HG03571 (cell line): ENCODE measurements around the gene TMEM184B.
A peak's percentile ranks its signal among the peaks of the same experiment; 100 is the strongest.

Source experiments
- ATAC-seq: cut with Tn5 transposase; IDR thresholded peaks from one replicate; pipeline ENCODE4 v1.9.1; 2021; ENCODE audit not compliant: unreplicated experiment

Gene TMEM184B

DNA sequence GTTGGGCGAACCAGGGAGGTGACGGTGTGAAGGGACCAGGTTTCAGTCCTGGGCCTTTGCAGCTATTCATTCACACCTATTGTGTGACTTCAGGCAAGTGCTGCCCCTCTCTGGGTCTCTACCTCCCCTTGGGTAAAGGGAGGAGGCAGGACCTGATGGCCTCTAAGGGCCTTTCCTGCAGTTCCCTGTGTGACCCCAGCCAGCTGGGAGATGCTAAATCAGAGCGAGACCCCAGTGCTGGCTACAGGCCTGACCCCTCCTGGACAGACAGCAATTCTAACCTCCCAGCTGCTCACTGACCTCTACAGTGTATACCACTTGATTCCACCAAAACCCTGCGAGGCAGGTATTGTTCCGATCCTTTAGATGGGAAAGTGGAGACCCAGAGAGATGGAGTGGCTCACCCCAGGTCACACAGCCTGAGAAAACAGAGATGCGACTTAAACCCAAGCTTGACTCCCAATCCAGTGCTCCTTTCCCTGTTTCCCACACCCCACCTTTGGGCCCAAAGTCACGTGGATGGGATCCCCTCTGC, 64.8 kb downstream of the TMEM184B start:
- ATAC-seq = no peak

- ATAC-seq = no peak
Measured at GRCh38 chr22:38205261-38206128, 67.3 kb downstream of the TMEM184B start.

DNA sequence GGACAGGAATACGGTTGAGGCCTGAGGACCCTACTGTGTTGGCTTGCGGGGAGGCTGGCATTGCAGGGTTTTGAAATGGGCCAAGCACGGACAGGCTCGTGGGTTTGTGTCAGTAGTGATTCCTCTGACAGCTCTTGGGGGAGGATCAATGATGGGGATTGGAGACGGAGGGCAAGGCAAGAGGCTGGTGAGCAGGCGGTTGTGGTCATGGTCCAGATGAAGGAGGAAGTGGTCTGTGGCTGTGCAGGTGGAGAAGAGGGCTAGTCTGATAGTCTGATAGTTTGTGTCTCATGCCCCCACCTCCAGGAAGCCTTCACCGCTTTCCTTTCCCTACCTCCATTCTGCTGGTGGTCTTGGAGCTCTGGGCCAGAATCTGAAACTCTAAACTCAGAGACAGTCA, 68.0 kb downstream of the TMEM184B start:
- no peak for ATAC-seq

GRCh38 chr22:38203855-38204514, 68.8 kb downstream of the TMEM184B start:
- no peak for ATAC-seq

DNA sequence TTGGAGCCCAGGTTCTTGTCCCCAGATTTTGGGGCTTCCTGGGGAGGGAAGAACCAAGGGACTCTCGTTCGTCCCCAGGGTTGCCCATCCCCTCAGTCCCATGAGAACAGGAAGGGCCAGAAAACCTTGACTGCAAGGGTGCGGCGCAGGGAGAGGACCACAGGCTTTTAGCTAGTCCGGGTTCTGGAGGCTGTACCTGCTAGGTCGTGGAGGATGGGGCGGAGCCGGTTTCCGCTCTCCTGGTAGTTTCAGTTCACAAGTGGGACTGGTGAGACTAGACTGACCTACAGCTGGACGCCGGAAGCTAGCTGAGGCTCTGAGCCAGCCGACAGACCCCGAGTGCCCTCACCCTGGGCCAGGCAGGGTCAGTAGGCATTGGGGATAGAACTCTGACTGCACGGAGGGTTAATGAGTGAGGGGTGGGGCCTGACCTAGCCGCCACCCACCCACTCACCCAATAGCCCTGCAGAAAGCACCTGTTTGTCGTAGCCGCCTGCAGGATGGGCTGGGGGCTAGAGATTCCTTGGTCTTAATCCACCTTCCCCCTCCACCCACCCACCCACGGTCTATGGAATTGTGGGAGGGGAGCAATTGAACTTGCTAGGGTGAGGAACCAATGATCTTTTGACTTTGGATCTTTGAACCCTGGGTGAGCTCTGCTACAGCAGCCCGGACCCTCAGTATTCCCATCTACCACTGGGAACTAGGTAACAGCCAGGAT, 69.6 kb downstream of the TMEM184B start:
- no peak for ATAC-seq

- peak; percentile 22 for ATAC-seq
Measured at GRCh38 chr22:38202437-38203089, 70.2 kb downstream of the TMEM184B start.

GRCh38 chr22:38201711-38202436, 70.9 kb downstream of the TMEM184B start, which contains the start of gene MAFF:
Gene MAFF, plus strand, starts transcription at chr22:38201994. Its CDS starts 11,860 bp downstream, at chr22:38213854.
- ATAC-seq = peak; percentile 46

- ATAC-seq = peak; percentile 6
Measured at GRCh38 chr22:38201371-38201710, 71.5 kb downstream of the TMEM184B start.

DNA sequence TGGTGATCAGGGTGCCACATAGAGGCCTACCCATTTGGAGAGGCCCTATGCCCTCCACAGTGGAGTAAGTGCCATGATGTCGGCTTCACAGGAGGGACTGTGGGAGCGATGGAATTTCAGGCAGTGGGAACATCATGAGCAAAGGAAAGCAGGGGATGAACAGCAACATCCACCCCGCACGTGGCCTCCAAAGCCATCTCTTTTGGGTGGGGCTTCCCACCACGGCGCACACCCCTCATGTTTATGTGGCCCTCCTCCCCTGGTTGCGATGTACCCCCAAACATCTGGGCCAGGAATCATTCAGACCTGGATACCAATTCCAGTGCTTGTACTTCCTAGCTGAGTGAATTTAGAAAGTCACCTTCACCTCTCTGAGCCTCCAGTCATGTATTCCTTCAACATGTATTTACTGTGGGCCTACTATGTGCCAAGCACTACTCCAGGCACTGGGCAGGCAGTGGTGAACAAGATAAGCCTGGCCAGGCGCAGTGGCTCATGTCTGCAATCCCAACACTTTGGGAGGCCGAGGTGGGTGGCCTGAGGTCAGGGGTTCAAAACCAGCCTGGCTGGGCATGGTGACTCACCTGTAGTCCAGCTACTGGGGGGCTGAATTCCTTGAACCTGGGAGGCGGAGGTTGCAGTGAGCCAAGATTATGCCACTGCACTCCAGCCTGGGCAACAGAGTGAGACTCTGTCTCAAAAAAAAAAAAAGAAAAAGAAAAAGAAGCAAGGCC, 72.8 kb downstream of the TMEM184B start:
- no peak for ATAC-seq

DNA sequence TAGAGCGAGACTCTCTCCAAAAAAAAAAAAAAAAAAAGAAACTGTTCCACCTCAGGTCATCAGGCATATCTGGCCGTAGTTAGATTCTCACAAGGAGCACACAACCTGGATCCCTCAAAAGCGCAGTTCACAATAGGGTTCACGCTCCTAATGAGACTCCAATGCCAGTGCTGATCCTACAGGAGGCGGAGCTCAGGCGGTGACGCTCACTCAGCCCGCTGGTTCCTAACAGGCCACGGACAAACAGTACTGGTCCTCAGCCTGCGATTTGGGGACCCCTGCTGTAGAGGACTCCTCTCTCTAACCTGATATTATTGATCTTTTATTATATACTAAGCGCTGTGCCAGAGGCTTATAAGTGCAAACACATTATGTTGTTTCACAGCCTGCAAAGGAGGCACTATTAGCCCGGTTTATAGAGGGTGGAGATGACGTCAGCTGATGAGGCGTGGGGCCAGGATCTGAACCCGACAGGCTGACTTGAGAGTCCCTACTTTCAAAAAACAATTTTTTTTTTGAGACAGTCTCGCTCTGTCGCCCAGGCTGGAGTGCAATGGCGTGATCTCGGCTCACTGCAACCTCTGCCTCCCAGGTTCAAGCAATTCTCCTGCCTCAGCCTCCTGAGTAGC, 75.9 kb downstream of the TMEM184B start:
- ATAC-seq = no peak

GRCh38 chr22:38193580-38193979, 79.2 kb downstream of the TMEM184B start:
- no peak for ATAC-seq

DNA sequence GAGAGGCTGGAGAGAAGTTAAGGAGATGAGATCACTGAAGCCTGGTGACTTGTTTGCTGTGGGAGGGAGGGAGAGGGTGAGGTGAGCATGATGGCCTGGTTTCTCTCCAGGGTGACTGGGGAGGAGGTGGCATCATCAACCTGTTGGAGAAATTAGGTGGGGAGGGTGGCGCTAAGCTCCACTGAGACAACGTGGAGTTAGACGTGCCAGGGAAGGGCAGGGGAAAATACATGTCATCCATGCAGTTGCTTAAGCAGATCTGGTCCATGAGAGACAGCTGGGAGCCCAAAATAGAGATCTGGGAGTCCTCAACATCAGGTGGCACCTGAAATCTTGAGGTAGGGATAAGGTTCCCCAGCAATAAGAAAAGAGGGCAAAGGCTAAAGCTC, 80.3 kb downstream of the TMEM184B start:
- ATAC-seq = no peak

GRCh38 chr22:38191731-38192474, 80.9 kb downstream of the TMEM184B start:
- ATAC-seq = no peak

DNA sequence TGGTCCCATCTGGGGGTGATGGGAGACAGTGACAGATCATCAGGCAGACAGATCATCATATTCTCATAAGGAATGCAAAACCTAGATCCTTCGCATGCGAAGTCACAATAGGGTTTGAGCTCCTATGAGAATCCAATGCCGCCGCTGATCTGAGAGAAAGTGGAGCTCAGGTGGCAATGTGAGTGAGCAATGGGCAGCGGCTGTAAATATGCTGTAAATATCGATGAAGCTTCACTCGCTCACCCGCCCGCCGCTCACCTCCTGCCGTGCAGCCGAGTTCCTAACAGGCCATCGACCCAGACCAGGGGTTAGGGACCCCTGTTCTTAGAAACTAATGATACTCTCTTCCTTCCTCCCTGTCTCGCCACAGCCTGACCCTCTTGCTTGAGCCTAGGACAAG, 81.8 kb downstream of the TMEM184B start:
- no peak for ATAC-seq

DNA sequence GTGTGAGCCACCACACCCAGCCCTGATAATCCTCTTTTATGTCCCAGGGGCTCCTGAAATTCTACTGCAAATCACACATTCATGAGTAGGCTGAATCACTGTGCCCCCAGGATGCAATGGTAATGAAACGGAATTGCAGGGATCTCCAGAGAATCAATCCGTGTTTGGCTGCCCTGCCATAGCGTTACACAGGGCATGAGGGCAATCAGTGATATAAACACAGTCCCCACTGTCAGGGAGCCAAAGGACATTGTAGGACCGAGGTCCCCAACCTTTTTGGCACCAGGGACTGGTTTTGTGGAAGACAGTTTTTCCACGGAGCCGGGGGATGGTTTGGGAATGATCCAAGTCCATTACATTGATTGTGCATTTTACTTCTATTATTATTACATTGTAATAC, 82.2 kb downstream of the TMEM184B start:
- ATAC-seq = no peak

DNA sequence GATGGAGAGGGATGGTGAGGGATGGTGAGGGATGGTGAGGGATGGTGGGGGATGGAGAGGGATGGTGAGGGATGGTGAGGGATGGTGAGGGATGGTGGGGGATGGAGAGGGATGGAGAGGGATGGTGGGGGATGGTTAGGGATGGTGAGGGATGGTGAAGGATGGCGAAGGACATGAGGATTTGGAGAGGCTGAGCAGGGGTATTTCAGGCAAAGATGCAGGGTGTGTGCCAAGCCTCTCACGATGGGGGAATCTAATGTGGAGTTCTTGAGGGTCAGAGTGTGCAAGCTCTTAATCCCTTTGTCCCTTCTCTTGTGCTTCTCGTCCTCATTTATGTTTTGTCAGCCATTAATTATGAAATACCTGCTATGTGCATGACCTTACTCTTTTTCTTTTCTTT, 83.7 kb downstream of the TMEM184B start:
- no peak for ATAC-seq

DNA sequence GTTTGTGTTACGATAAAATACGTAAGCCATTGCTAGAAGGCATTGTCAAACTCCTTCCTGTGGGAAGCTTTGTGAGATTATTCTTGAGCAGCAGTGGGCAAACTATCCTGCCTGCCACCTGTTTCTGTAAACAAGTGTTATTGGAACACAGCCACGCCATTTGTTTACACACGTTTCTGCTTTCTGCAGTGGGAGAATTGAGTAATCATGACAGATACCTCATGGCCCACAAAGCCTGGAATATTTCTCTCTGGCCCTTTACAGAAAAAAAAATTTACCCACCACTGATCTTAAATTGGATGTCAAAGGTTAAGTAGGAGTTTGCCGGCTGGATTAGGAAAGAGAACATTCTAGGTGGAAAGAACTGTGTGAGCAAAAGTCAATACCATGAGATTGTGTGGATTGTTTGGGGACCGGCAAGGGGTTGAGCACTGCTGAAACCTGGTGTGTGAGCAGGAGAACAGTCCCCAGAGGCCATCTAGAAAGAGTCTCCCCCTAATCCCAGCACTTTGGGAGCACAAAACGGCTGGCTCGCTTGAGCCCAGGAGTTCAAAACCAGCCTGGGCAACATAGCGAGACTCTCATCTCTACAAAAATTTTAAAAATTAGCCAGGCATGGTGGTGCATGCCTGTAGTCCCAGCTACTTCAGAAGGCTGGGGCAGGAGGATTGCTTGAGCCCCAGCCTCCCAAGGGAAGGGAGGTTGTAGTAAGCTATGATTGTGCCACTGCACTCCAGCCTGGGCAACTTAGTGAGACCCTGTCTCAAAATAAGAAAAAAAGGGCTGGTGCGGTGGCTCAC, 85.2 kb downstream of the TMEM184B start:
- ATAC-seq = no peak

- no peak for ATAC-seq
Measured at GRCh38 chr22:38186429-38186828, 86.4 kb downstream of the TMEM184B start.
